ENCODE data around the gene ATP2A1.
"Not testable (repeated sequence)": the region's sequence is repeated elsewhere in the genome, so short reads cannot be mapped to it uniquely, and the experiment has no call there.

The ATP2A1 gene

GRCh38 chr16:28938721-28939120 is 60.4 kb downstream of the ATP2A1 start:
- H3K9me3 Mint-ChIP-seq: no peaks in the 10 kb centered on the region
- H3K36me3 Mint-ChIP-seq (ENCODE audit: low read depth): peaks cover 4% of the 10 kb centered on the region
- no peak overlapping the region for H3K27ac Mint-ChIP-seq
- H3K4me3 Mint-ChIP-seq: no peak overlapping the region
- H3K4me1 Mint-ChIP-seq (ENCODE audit: low read depth): peaks cover 23% of the 10 kb centered on the region
- no peaks in the 10 kb centered on the region for H3K27me3 Mint-ChIP-seq

DNA sequence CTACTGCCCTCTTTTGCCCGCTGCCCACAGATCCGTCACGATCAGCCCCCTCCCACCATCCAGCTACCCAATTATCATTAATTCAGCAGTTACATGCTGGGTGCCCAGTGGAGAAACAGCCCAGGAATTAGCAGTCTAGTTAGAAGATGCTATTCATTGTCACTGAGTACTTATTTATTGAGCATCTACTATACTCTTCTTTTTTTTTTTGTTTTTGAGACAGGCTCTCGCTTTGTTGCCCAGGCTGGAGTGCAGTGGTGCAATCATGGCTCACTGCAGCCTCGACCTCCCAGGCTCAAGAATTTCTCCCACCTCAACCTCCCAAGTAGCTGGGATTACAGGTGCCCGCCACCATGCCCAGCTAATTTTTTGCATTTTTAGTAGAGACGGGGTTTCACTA is 61.5 kb downstream of the ATP2A1 start:
- H3K36me3 Mint-ChIP-seq (ENCODE audit: low read depth); H3K27ac Mint-ChIP-seq; H3K27me3 Mint-ChIP-seq; H3K9me3 Mint-ChIP-seq; H3K4me3 Mint-ChIP-seq: not testable (repeated sequence)
- peaks cover 16% of the 10 kb centered on the region for H3K4me1 Mint-ChIP-seq (ENCODE audit: low read depth)

- no peaks in the 10 kb centered on the region for H3K9me3 Mint-ChIP-seq
- H3K27ac Mint-ChIP-seq: no peak overlapping the region
These were observed 65.0 kb downstream of the ATP2A1 start for GRCh38 chr16:28943281-28943680.

GRCh38 chr16:28946681-28947080 is 68.4 kb downstream of the ATP2A1 start:
- Mint-ChIP-seq H3K27me3 (no peaks in the 10 kb centered on the region), H3K4me1 (ENCODE audit: low read depth) (peaks cover 18% of the 10 kb centered on the region), H3K27ac (no peak overlapping the region), H3K4me3 (no peak overlapping the region), H3K9me3 (no peaks in the 10 kb centered on the region), H3K36me3 (ENCODE audit: low read depth) (peaks cover 3% of the 10 kb centered on the region)

More at GRCh38 chr16:28943281-28943680, 65.0 kb downstream of the ATP2A1 start:
- Mint-ChIP-seq H3K27me3 (no peaks in the 10 kb centered on the region), H3K4me1 (ENCODE audit: low read depth) (peaks cover 10% of the 10 kb centered on the region), H3K36me3 (ENCODE audit: low read depth) (no peaks in the 10 kb centered on the region), H3K4me3 (no peak overlapping the region)

DNA sequence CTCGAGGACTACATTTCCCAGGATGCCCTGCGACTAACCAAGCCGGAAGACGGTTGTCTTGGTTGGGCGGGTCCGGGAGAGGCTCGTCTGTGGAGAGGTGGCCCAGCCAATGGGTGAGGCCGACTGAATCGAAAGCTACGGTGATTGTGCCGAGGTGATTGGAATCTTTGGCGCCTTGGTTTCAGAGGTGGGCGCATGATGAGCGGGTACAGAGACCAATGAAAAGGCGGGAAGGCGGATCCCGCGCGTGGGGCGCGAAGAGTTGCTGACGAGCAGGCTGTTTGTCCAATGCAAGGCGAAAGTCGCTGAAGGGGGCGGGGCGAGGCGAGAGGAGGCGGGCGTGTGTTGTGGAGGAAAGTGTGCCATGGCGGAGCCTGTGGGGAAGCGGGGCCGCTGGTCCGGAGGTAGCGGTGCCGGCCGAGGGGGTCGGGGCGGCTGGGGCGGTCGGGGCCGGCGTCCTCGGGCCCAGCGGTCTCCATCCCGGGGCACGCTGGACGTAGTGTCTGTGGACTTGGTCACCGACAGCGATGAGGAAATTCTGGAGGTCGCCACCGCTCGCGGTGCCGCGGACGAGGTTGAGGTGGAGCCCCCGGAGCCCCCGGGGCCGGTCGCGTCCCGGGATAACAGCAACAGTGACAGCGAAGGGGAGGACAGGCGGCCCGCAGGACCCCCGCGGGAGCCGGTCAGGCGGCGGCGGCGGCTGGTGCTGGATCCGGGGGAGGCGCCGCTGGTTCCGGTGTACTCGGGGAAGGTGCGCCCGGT is 72.5 kb downstream of the ATP2A1 start, which contains the start of gene NFATC2IP:
NFATC2IP (plus strand) TSS at position 290 of the 762 bp plus-strand sequence; CDS start at position 365, 75 bp downstream.
- H3K4me3 Mint-ChIP-seq: peak within 1 kb of the TSS; percentile 95
- peak within 1 kb of the TSS; percentile 93 for H3K27ac Mint-ChIP-seq
- no peaks in the 10 kb centered on the region for H3K9me3 Mint-ChIP-seq
- H3K27me3 Mint-ChIP-seq: no peaks in the 10 kb centered on the region
- peaks cover 28% of the 10 kb centered on the region for H3K4me1 Mint-ChIP-seq (ENCODE audit: low read depth)
- H3K36me3 Mint-ChIP-seq (ENCODE audit: low read depth): peaks cover 36% of the 10 kb centered on the region

GRCh38 chr16:28951410-28951943 is 73.2 kb downstream of the ATP2A1 start:
- Mint-ChIP-seq H3K9me3 (no peaks in the 10 kb centered on the region), H3K27me3 (no peaks in the 10 kb centered on the region), H3K4me3 (peak overlapping the region; percentile 95), H3K4me1 (ENCODE audit: low read depth) (peaks cover 26% of the 10 kb centered on the region), H3K36me3 (ENCODE audit: low read depth) (peaks cover 41% of the 10 kb centered on the region), H3K27ac (peak overlapping the region; percentile 93)
